Left ventricle myocardium superior (tissue), 1 donor: ENCODE results near the gene HPS4. TPM values are rescaled to one million over a fixed set of nuclear protein-coding genes. Genes with fewer than 3 reads are reported as not detected.

Experiments used
- ATAC-seq: fragments of 200-7000 bp; cut with Tn5 transposase; one replicate; pipeline ENCODE4 v1.9.1; 2020; ENCODE audit warnings: mild to moderate bottlenecking, moderate library complexity
- DNase-seq: peaks from one replicate; pipeline ENCODE4 v3.0.0-alpha.2; 2020
- intact Hi-C: fragments of 100-400 bp; cut with micrococcal nuclease; formaldehyde crosslinking; loops from one replicate; pipeline ENCODE4 v1.11.0; 2022
- total RNA-seq: library from RNA; stranded (reverse); fragmentation: NEBNext Ultra II Directional; extraction: Animal tissue kit (Norgen Biotek cat#: 25700); gene quantifications from one replicate; pipeline ENCODE4 v1.2.1, GENCODE V29; 2021
- donor health status: DM: no; HTN: yes; CAD: no; lungs with severe emphysema.

The HPS4 gene
- total RNA-seq, 1 donor from 2014 or later = 10.0 TPM

DNA sequence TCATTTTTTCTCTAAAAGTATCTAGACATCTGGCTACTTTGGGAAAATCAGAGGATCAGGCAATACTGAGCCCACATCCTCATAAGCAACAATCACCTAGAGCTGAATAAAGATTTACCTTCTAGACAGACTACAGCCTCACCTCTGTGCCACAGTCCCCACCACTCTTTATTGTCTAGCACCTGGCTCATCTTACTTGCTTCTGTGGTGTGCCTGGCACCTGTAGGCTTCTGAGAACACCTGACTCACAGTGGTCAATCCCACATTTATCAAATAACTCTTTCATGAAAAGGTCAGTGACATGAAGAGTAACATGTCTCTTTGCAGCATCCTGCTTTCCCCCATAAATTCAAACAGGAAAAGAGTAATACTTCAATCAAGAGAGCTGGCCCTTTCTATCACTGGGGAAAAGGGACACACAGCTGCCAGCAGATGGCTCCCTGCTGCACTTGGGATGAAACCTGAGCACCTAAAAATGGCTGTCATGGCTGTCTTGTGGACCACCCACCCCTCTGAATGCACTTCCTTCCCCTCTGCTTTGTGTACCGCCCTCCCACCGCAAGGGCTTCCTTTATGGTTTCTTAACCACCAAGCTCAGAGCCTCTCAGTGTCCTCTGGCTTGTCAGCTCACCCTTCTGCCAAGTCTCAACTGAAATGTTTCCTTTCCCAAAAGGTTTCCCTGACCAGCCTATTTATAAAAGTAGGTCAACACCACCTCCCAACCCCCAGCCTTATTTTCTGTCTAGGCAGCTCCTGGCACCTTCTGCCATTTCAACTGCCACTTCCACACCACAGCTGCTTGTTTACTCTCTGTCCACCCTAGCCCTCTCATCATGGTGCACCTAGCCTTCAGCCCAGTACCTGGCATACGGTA, 19.3 kb upstream of the HPS4 start:
- intact Hi-C loops = loop anchor here (10.0 kb wide), 1 partner anchor 82 kb away; no protein-coding TSS in a partner anchor
- DNase-seq (peak; percentile 44), ATAC-seq (peak; percentile 95)

DNA sequence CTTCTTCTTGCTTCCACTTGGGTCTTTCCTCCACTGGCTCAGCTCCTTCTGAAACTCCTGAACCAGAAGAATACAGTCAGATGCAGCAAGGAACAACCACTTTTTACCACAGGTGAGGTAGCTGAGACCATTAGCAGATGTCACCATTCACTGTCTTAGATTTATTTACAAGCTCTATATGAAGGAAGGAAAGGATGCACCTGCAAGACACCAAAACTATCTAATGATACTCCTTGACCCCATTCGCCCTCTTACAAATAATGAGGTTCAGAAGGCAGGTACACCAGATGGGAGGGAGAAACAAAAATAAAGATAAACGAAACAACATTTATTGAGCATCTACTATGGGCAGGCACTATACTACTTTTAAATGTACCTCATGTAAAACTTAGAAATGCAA, 18.4 kb upstream of the HPS4 start:
- no peak for DNase-seq
- no peak for ATAC-seq
- intact Hi-C loops = loop anchor here (10.0 kb wide), 1 partner anchor 83 kb away; no protein-coding TSS in a partner anchor

DNA sequence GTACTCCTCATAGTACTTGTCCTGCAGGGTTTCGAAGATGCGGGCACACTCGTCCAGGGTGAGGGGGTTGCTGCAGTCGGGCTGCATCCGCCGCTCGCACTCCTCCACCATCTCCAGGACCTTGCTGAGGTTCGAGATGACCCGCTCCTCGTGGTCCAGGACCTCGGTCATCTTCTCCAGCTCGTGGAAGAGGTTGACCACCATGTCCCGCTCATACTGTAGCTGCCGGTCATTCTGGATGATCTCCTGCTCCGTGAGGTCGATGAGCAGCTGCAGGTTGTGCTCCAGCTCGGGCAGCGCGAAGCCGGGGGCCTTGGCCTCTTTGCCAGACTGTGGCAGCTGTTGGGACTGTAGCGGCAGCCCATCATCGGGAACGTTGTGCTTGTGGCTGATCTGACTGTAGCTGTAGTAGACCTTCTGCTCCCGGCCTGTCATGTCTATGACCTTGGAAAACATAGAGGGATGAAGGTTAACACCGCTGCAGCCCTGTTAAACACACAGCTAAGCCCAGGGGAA, 15.7 kb upstream of the HPS4 start:
- ATAC-seq = no peak

DNA sequence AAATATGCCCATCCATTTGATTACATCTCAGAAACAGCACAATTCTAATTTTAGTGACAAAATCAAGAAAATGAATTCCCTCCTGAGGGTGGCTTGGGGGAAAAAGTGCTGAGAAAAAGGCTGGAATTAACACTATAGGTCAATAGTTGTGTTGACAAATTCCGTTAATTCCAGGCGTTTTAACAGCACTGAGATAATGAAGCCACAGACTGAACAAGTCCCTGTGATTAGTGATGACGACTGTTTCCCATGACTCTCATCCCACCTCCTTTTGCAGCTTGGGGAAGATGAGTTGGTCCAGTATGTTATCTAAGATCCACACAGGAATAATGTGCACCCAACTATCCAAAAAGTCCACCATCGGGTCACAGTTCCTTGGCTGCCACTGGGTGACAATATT, 12.9 kb upstream of the HPS4 start:
- intact Hi-C loops = no loop called here
- ATAC-seq (no peak), DNase-seq (no peak)

More for the DNA sequence above, 15.7 kb upstream of the HPS4 start:
- no peak for DNase-seq
- intact Hi-C loops = no loop called here

DNA sequence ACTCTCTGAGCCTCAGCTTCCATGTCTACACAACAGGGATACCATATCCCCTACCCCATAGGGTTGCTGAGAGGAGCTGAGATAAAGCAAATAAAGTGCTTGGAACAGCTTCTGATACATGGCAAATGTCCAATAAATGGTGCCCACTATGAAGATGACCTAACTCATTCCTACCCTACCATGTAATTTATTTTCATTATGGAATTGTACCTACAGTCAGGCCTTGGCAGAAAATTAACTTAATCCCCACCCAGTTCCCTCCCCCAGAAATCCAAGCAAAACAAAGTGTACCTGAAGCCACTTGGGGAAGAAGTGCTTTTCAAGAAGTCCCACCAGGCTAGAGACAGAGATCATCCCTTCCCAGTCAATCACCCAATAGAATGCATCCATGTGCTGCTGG, 10.9 kb upstream of the HPS4 start:
- no peak for DNase-seq
- no peak for ATAC-seq
- intact Hi-C loops = no loop called here

DNA sequence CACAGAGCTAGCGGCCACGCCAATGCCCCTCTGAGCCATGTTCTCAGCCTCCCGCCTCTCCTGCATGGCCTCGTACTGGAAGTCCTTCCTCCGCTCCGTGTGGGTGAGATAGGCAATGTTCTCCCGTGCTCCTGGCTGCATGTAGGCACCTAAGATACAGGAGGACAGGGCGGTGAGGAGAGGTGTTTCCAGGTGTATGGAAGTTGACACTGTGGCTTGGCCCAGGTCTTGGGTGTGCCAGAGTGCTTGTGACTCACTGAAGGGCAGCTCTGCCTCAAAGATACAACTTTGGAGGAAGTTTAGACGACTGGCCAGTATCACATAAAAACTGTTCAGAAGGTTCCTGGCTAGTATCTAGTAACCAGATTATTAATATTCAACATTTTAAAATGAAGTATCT, 8.6 kb upstream of the HPS4 start:
- no peak for DNase-seq
- ATAC-seq = no peak
- intact Hi-C loops = no loop called here

DNA sequence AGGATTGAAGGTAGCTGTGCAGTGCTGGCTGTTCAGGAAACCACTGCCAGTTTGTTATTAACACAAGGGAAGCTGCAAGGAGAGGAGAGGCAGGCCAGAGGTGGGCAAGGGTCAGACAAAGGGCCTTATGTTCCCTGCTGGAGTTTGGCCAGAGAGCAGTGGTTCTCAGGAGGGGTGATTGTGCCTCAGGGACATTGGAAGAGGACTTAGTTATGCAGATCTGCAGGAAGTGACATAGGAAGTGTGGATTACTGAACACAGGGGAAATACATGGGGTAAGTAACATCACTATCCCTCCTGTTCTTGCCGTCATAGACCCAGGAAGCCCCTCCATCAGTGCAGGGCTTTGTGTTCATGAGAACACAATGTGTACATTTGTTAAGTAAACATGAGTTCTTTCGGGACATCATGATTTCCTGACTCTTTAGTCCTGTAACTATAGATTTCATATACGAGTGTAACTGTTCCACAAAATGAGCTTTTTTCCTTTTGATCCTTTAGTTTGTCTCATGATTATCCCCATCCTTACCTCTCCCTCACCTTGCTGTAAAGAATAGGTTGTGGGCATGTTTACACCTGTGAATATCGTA, 6.0 kb upstream of the HPS4 start:
- no peak for ATAC-seq
- DNase-seq = no peak
- intact Hi-C loops = no loop called here

DNA sequence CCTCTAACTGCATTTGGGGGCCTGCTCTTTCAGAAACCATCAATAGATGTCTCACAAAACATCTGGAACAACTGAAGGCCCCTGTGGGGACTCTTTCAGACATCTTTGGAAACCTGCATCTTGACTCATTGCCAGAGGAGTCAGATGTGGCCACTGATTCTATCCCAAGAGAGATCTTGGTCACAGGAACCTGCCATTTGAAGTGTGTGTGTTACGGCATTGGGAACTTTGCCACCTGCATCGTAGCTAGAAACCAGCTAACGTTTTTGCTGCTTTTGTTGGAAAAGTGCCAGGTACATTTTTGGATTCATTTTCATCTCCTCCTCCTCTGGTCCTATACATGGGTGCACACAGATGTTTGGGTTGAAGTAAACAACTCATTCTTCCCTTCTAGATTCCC, 4.4 kb upstream of the HPS4 start:
- DNase-seq (no peak), ATAC-seq (no peak)
- intact Hi-C loops = no loop called here

DNA sequence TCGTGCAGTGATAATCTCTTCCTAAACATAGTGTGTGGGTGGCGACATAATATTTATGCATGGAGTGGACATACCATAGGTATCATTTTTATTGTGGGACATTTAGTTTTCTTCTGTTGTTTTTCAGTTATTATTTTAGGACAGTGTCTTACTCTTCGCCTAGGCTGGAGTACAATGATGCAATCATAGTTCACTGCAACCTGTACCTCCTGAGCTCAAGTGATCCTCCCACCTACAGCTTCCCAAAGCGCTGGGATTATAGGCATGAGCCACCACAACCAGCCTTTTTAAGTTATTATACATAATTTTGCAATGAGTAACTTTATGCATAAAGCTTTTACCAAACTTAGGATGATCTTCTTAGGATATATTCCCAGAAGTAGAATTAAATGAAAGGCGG, 2.8 kb upstream of the HPS4 start:
- no peak for ATAC-seq
- intact Hi-C loops = no loop called here
- DNase-seq = no peak

DNA sequence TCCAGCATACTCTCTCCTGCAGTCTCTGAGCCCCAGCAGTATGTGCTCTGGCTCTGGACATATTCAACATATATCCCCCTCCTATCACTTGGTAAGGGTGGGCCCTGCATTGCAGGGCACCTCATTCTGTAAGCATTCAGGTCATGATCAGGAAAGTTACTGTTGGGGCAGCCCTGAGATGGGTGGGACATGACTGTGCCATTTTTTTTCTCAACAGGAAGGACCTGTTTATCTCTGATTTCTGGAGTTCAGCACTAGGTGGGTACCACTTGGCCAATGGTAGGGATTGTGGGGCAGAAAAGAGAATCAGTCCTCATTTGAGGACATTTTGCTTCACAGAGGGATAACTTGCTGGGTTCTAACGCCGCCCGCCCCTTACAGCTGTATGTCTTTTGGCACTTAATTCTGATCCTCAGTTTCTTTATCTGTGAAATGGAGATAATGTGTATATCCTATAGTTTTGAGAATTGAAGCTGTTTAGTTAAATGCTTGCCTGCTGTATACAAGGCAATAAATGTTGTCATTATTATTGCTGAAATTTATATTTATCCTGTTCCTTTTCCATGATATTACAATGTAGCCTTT, 2.3 kb upstream of the HPS4 start:
- ATAC-seq (no peak), DNase-seq (no peak)
- intact Hi-C loops = no loop called here

DNA sequence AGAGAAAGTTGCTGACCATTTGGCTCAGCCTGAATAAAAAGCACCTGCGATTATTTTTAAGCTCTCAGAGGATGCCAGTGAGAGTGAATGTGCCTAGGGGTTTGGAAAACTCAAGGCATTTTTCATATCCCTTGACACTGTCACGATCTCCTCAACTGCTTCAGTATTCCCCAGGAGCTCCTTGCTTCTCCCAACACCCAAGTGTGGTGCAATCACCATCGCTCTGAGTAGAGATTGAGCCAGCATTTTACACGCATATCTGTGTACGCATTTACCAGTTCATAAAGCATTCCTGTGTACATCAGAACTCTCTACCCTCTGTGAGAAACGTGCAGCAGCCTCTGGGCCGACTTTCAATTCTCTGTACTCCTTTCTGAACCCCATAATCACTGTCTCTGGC, 1.4 kb upstream of the HPS4 start:
- ATAC-seq = no peak
- DNase-seq = no peak
- intact Hi-C loops = no loop called here

DNA sequence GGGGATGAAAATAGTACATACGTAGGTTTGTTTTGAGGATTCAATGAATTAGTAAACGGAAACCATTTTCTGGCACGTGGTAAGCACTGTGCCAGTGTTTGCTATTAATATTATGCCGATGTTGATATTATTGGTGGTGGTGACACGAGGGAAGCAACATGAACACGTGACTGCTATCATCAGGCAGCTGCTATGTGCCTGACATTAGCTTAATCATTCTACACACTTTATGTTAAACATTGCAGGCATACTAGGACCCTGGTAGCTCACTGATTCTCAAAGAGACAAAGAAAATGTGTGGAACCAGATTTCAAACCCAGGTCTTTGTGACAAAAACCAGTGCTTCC, 750 bp upstream of the HPS4 start:
- ATAC-seq (no peak), DNase-seq (no peak)
- intact Hi-C loops = no loop called here

DNA sequence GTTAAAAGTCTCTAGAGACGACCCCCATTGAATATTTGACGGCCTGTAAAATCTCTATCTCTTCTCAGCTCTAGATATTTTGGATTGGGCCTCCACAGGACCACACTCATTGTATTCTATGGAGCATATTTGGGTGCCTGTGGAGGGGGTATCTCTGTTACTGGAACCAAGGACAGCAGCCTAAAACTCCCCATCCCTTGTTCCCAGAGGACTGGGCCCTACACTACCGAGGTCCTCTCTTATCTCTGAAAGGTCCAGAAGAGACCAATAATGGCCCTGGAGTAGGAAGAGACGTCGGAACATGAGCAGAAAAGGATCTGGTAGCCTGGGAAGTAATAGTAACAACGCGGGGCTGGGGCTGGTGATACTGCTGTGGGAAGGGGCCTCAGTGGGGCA, 542 bp downstream of the HPS4 start:
- DNase-seq = no peak
- ATAC-seq = no peak
- intact Hi-C loops = no loop called here

DNA sequence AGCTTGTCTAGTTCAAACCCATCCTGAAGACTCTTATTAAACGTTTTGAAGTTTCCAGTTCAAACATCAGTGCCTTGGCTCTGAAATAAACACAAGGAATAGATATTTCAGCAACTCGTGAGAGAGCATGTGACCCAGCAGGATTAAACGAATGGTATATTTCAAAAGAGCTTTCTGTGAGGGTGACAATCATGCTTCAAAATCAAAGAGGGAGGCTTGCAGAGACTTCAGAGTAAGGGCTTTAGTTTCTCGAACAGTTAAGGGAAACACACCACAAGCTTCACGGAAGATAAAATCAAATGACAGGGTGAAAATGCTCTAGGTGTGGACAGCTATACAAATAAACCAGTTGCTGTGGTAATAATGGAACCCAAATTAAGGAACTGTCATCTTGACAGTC, 1.4 kb downstream of the HPS4 start:
- ATAC-seq (no peak), DNase-seq (no peak)
- intact Hi-C loops = no loop called here

DNA sequence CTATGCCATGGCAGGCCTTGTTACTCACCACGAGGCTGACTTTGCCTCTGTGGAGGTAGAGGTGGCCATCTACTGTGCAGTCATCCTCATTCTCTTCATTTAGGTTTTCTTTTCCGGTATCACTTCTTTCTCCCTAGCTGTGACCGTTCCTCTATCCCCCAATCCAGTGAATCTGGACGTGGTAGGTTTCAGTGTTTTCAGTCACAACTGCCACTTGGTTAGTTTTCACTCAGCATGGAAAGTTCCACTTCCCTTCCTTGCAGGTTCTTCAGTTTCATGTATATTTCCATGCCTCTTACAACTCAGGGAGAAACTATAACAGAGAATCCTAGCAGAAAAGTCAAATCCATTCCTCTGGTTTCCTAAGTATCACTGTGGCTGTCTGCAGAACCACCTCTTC, 1.9 kb downstream of the HPS4 start:
- ATAC-seq (no peak), DNase-seq (no peak)
- intact Hi-C loops = no loop called here

DNA sequence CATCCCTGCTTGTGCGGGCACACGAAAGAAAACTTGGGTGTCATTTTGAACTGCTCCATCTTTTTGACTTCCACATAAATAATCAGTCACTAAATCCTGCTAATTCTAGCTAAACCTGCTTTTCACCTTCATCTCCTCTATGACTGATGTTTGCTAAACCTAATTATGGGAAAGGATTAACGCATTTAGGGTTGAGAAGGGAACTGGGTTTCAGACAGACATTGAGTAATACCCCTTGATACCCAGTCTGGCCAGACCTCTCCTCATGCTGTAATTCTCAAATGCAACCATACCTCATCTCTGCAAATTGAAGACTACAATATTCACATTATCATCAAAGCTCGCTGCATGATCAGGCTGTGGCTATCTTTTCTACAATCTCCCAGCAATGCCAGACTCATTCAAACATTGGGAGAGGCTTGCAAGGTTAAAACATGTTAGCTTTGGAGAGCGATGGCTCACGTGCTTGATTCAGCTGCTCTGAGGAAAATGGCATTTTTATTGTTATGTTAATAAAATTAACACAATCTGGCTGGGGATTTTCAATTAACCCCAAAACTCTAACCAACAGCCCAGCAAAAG, 2.4 kb downstream of the HPS4 start:
- intact Hi-C loops = no loop called here
- ATAC-seq = no peak
- no peak for DNase-seq

DNA sequence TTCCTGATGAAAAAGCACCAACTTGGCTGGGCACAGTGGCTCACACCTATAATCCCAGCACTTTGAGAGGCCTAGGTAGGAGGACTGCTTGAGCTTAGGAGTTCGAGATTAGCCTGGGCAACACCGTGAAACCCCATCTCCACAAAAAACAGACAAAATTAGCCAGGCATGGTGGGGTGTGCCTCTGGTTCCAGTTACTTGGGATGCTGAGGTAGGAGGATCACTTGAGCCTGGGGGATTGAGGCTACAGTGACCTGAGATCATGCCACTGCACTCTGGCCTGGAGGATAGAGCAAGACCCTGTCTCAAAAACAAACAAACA, 3.0 kb downstream of the HPS4 start:
- intact Hi-C loops = no loop called here
- ATAC-seq (no peak), DNase-seq (no peak)

DNA sequence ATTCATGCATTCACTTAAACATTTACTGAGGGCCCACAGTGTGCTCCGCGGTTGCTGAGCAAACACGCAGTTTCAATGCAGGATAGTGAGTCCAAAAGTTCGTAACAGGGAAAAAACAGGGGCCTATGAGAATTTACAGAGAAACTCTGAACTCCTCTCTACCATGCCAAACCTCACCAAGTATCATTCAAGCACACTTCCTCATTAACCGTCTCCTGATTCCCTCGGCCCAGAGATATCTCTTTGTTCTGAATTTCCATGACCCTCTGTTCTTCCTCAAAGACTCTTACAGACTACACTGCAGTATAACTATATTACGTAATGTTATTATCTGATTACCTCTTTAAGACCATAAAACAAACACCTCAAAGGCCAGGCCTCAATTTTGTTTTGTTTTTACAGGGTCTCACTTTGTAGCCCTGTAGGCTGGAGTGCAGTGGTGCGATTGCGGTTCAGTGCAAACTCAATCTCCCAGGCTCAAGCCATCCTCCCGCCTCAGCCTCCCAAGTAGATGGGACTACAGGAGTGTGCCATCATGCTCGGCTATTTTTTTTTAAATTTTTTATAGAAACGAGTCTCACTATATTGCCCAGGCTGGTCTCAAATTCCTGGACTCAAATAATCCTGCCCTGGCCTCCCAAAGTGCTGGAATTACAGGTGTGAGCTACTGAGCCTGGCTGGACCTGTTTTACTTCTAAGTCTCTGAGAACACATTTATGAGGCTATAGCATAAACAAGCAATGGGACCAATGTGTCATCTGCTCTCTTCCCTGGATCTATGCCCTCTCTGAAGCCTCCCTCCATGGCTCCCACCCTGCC, 3.6 kb downstream of the HPS4 start:
- intact Hi-C loops = no loop called here
- ATAC-seq (no peak), DNase-seq (no peak)

DNA sequence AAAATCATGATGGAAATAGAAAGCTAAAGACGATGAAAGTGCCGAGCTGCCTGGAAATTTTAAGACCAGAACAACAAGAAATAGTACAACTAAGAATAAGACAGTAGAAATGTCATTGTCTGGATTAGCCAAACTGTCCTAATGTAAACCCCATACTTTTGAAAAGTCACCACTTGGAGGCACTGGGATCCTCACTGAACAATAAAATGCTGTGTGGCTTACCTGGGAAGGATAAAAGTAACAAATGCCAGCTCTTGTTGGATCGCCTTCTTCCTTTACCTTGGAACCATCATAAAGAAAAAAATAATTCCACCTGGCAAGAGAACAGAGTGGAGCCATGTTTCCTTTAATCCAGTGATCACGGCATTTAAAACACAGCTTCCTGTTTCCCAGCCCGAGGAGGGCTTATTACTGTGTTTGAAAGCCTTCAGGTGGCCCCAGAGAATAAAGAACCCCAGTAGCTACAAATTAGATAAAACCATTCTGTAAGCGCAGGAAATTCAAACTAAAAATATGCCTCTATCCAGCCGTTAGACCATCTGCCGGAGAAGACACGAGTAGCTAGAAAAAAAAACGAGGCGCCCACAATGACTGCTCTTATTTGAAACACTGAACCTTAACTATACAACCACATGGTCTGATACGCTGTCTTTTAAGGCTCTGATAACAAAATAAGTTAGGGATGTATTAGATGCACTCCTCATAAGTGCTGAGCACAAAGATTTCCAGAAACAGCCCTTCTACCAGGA, 4.4 kb downstream of the HPS4 start:
- DNase-seq (no peak), ATAC-seq (no peak)

More for the DNA sequence above, 4.4 kb downstream of the HPS4 start:
- intact Hi-C loops = no loop called here
